H1 (cell line): ENCODE data around the gene PHLPP1. TPM values are rescaled to one million over a fixed set of nuclear protein-coding genes. Genes with fewer than 3 reads are reported as not detected.

Experiments used
- CTCF ChIA-PET: fragments of 300-600 bp; sonication (Branson Sonifier 250); formaldehyde crosslinking; loops from one replicate; lab custom pipeline; 2021; ENCODE audit not compliant: partially characterized antibody; lab: Charles Lee
- POLR2A ChIA-PET: fragments of 300-600 bp; sonication (Branson Sonifier 250); formaldehyde crosslinking; loops from one replicate; lab custom pipeline; 2021; ENCODE audit warnings: inconsistent platforms; ENCODE audit not compliant: partially characterized antibody; lab: Charles Lee
- DNase-seq, 2 experiments: peaks; one replicate each; pipeline versions ENCODE4 v3.0.0 to v3.0.0-alpha.2; 2010 to 2022; ENCODE audit warnings: low spot score in 2 of 2, low read depth in 1 of 2, mixed read lengths in 1 of 2
- FAIRE-seq: peaks from 2 replicates; lab custom pipeline; 2011; peaks lifted over from hg19 to GRCh38; lab: Jason Lieb, UNC
- H2AFZ ChIP-seq: 2 replicates; pipeline ENCODE4 v1.8.1; 2012; ENCODE audit warnings: low read length, inconsistent platforms
- H2AK5ac ChIP-seq: 2 replicates; pipeline ENCODE4 v1.6.1; 2013; ENCODE audit warnings: low read depth, low read length
- H2BK120ac ChIP-seq: replicated peaks from 2 replicates; pipeline ENCODE3; 2013; ENCODE audit warnings: low read depth, low read length, inconsistent platforms
- H2BK12ac ChIP-seq: 2 replicates; pipeline ENCODE4 v1.6.1; 2013; ENCODE audit warnings: low read depth, low read length
- H2BK15ac ChIP-seq: 2 replicates; pipeline ENCODE4 v1.6.1; 2013; ENCODE audit warnings: low read length
- H2BK20ac ChIP-seq: 2 replicates; pipeline ENCODE4 v1.6.1; 2013; ENCODE audit warnings: low read length
- H2BK5ac ChIP-seq: 2 replicates; pipeline ENCODE4 v1.6.1; 2013; ENCODE audit warnings: low read depth, low read length
- H3K14ac ChIP-seq: 2 replicates; pipeline ENCODE4 v1.6.1; 2013; ENCODE audit warnings: inconsistent platforms; ENCODE audit not compliant: insufficient read length
- H3K18ac ChIP-seq: 2 replicates; pipeline ENCODE4 v1.6.1; 2013; ENCODE audit warnings: low read length; ENCODE audit errors: extremely low read depth
- H3K23ac ChIP-seq: 2 replicates; pipeline ENCODE4 v1.6.1; 2013; ENCODE audit warnings: inconsistent platforms; ENCODE audit not compliant: insufficient read length
- H3K23me2 ChIP-seq: 2 replicates; pipeline ENCODE4 v1.6.1; 2013; ENCODE audit warnings: low read depth, low read length
- H3K27ac ChIP-seq: 2 replicates; pipeline ENCODE4 v1.6.1; 2011; ENCODE audit warnings: low read depth, low read length, inconsistent platforms
- H3K27me3 ChIP-seq, 4 experiments: replicated peaks in 1 of 4; 1 replicate in 1 of 4; 2 replicates in 3 of 4; pipeline versions ENCODE4 v1.6.1 to v1.8.1; 2011 to 2013; ENCODE audit warnings: low read length in 3 of 4, mild to moderate bottlenecking in 3 of 4, inconsistent platforms in 2 of 4, mixed read lengths in 2 of 4, moderate library complexity in 1 of 4; ENCODE audit not compliant: control insufficient read depth in 3 of 4, insufficient read depth in 3 of 4; ENCODE audit errors: extremely low read depth in 1 of 4
- H3K36me3 ChIP-seq, 4 experiments: 2 replicates each; pipeline versions ENCODE4 v1.6.1 to v1.8.1; 2011 to 2013; ENCODE audit warnings: mild to moderate bottlenecking in 4 of 4, low read length in 3 of 4, moderate library complexity in 2 of 4, control low read depth in 1 of 4, inconsistent platforms in 1 of 4; ENCODE audit not compliant: insufficient read depth in 4 of 4, control insufficient read depth in 2 of 4
- H3K4ac ChIP-seq: replicated peaks from 2 replicates; pipeline ENCODE3; 2013; ENCODE audit warnings: low read length, low read depth, mixed read lengths, inconsistent platforms; ENCODE audit not compliant: insufficient read length
- H3K4me1 ChIP-seq, 4 experiments: replicated peaks in 1 of 4; 1 replicate in 1 of 4; 2 replicates in 3 of 4; pipeline versions ENCODE4 v1.6.1 to v1.8.1; 2011 to 2013; ENCODE audit warnings: low read length in 3 of 4, inconsistent platforms in 2 of 4, mixed read lengths in 1 of 4; ENCODE audit not compliant: insufficient read depth in 4 of 4, control insufficient read depth in 3 of 4
- H3K4me2 ChIP-seq, 2 experiments: 2 replicates each; pipeline versions ENCODE4 v1.6.1 to v1.8.1; 2011 to 2013; ENCODE audit warnings: low read depth in 2 of 2, low read length in 2 of 2, control low read depth in 1 of 2, inconsistent platforms in 1 of 2, mild to moderate bottlenecking in 1 of 2; ENCODE audit not compliant: insufficient read depth in 1 of 2
- H3K4me3 ChIP-seq, 4 experiments: fragments of 200-600, 300-600 bp in 1 of 4; sonication (generic), shearing (Covaris generic), sonication (Bioruptor Twin) in 1 of 4; 2 replicates each; pipeline versions ENCODE4 v1.5.1 to v1.8.1; 2011 to 2016; ENCODE audit warnings: low read length in 4 of 4, low read depth in 3 of 4, control low read depth in 2 of 4, inconsistent platforms in 2 of 4, mild to moderate bottlenecking in 2 of 4, mixed read lengths in 1 of 4, moderate library complexity in 1 of 4; ENCODE audit not compliant: insufficient read depth in 2 of 4; ENCODE audit errors: extremely low read depth in 1 of 4
- H3K56ac ChIP-seq: replicated peaks from 2 replicates; pipeline ENCODE3; 2013; ENCODE audit warnings: low read depth, mild to moderate bottlenecking, mixed read lengths, low read length, inconsistent platforms; ENCODE audit not compliant: insufficient read length
- H3K79me1 ChIP-seq: 2 replicates; pipeline ENCODE4 v1.6.1; 2013; ENCODE audit warnings: low read depth, low read length, control low read depth
- H3K79me2 ChIP-seq, 2 experiments: 2 replicates each; pipeline versions ENCODE4 v1.6.1 to v1.8.1; 2012 to 2013; ENCODE audit warnings: low read length in 2 of 2, mild to moderate bottlenecking in 2 of 2, inconsistent platforms in 1 of 2; ENCODE audit not compliant: insufficient read depth in 2 of 2, control insufficient read depth in 1 of 2
- H3K9ac ChIP-seq, 4 experiments: replicated peaks in 1 of 4; 1 replicate in 1 of 4; 2 replicates in 3 of 4; pipeline versions ENCODE4 v1.6.1 to v1.8.1; 2011 to 2013; ENCODE audit warnings: low read depth in 3 of 4, low read length in 3 of 4, control low read depth in 2 of 4, mild to moderate bottlenecking in 2 of 4, moderate library complexity in 2 of 4, inconsistent platforms in 1 of 4; ENCODE audit errors: extremely low read depth in 1 of 4
- H3K9me3 ChIP-seq, 2 experiments: 2 replicates each; pipeline versions ENCODE4 v1.6.1 to v1.8.1; 2012 to 2013; ENCODE audit warnings: mild to moderate bottlenecking in 2 of 2, moderate library complexity in 2 of 2, control low read depth in 1 of 2, inconsistent platforms in 1 of 2, low read depth in 1 of 2, low read length in 1 of 2, mixed read lengths in 1 of 2; ENCODE audit not compliant: insufficient read depth in 2 of 2
- H4K20me1 ChIP-seq, 2 experiments: replicated peaks in 1 of 2; 2 replicates each; pipeline versions ENCODE3 to v1.8.1; 2011 to 2013; ENCODE audit warnings: inconsistent platforms in 2 of 2, low read length in 2 of 2, mild to moderate bottlenecking in 1 of 2; ENCODE audit not compliant: insufficient read depth in 2 of 2, control insufficient read depth in 1 of 2
- H4K5ac ChIP-seq: 2 replicates; pipeline ENCODE4 v1.6.1; 2013; ENCODE audit warnings: low read length, low read depth, mixed read lengths, inconsistent platforms; ENCODE audit not compliant: insufficient read length
- H4K8ac ChIP-seq: 2 replicates; pipeline ENCODE4 v1.8.0; 2013; ENCODE audit warnings: mild to moderate bottlenecking, moderate library complexity, low read length, inconsistent platforms; ENCODE audit not compliant: insufficient read depth; ENCODE audit errors: extremely low read depth
- H4K91ac ChIP-seq: replicated peaks from 2 replicates; pipeline ENCODE3; 2013; ENCODE audit warnings: low read length, mixed read lengths, inconsistent platforms; ENCODE audit not compliant: insufficient read length
- ATF3 ChIP-seq: IDR thresholded peaks from 2 replicates; pipeline ENCODE4 v1.6.1; 2011; ENCODE audit warnings: low read depth, mild to moderate bottlenecking, low read length; ENCODE audit not compliant: insufficient read depth
- CBX8 ChIP-seq: fragments of 300-800, 300-1000 bp; sonication (generic); IDR thresholded peaks from 2 replicates; pipeline ENCODE4 v1.7.1; 2016; ENCODE audit warnings: low read depth, low read length, borderline replicate concordance
- CHD2 ChIP-seq: IDR thresholded peaks from 2 replicates; pipeline ENCODE4 v1.6.1; 2012; ENCODE audit warnings: low read length, improper control_type of control experiment
- CREB1 ChIP-seq: IDR thresholded peaks from 2 replicates; pipeline ENCODE4 v1.6.1; 2012; ENCODE audit warnings: inconsistent platforms
- CTCF ChIP-seq, 3 experiments: IDR thresholded peaks; 1 replicate in 2 of 3; 2 replicates in 1 of 3; pipeline versions ENCODE4 v1.5.1 to v1.6.1; 2011; ENCODE audit warnings: low read length in 3 of 3, mild to moderate bottlenecking in 3 of 3, inconsistent platforms in 2 of 3, low read depth in 1 of 3, moderate library complexity in 1 of 3; ENCODE audit not compliant: insufficient read depth in 1 of 3; ENCODE audit errors: control extremely low read depth in 1 of 3
- EP300 ChIP-seq, 2 experiments: IDR thresholded peaks; 1 replicate in 1 of 2; 2 replicates in 1 of 2; pipeline ENCODE4 v1.6.1; 2011 to 2012; ENCODE audit warnings: low read depth in 2 of 2, low read length in 2 of 2, mild to moderate bottlenecking in 2 of 2, borderline replicate concordance in 1 of 2, inconsistent platforms in 1 of 2, moderate library complexity in 1 of 2
- HDAC2 ChIP-seq, 2 experiments: fragments of 300-600 bp in 1 of 2; sonication (generic) in 1 of 2; IDR thresholded peaks; 2 replicates each; pipeline ENCODE4 v1.6.1; 2011 to 2012; ENCODE audit warnings: low read depth in 2 of 2, low read length in 2 of 2, mild to moderate bottlenecking in 2 of 2, moderate library complexity in 2 of 2, borderline replicate concordance in 1 of 2, inconsistent platforms in 1 of 2
- HDAC6 ChIP-seq: IDR thresholded peaks from one replicate; pipeline ENCODE4 v1.7.1; 2012; ENCODE audit warnings: low read depth, mild to moderate bottlenecking, inconsistent platforms, low read length, moderate library complexity
- POLR2A ChIP-seq, 2 experiments: IDR thresholded peaks; 1 replicate in 1 of 2; 2 replicates in 1 of 2; pipeline ENCODE4 v1.6.1; 2011; ENCODE audit warnings: low read depth in 2 of 2, low read length in 2 of 2, mild to moderate bottlenecking in 2 of 2; ENCODE audit errors: control extremely low read depth in 1 of 2
- TEAD4 ChIP-seq: IDR thresholded peaks from 2 replicates; pipeline ENCODE4 v1.6.1; 2012; ENCODE audit warnings: low read depth, low read length, inconsistent platforms, mixed read lengths
- polyA plus RNA-seq, 7 experiments: library from polyadenylated mRNA; depleted of rRNA in 3 of 7; stranded (reverse) in 5 of 7; unstranded in 2 of 7; fragments of >200 nt in 5 of 7; fragments of 200-250 nt in 2 of 7; gene quantifications; 1 replicate in 5 of 7; 2 replicates in 1 of 7; 4 replicates in 1 of 7; pipeline versions ENCODE4 v1.2.1 to v1.2.3, GENCODE V29; 2011 to 2013; ENCODE audit warnings: missing spikeins in 2 of 7, mixed read lengths in 2 of 7
- total RNA-seq: library from RNA; stranded (reverse); fragmentation: NEBNext Ultra II Directional; extraction: Animal tissue kit (Norgen Biotek cat#: 25700); gene quantifications from 2 replicates; pipeline ENCODE4 v1.2.1, GENCODE V29; 2021

PHLPP1 gene
- total and polyA plus RNA-seq, 2 of the 8 experiments (the other 6 are each of a cell fraction or from before 2014, with no cell fraction given): 28.0 to 66.3 TPM

GRCh38 chr18:62938487-62938886, 223.1 kb downstream of the PHLPP1 start:
- CTCF ChIA-PET: no interaction called here
- Histone ChIP-seq H3K4me2 (no peak overlapping the region), H3K56ac (no peak overlapping the region), H3K9ac (no peak overlapping the region), H3K14ac (no peak overlapping the region), H2AK5ac (no peak overlapping the region), H3K23me2 (no peaks in the 10 kb centered on the region), H4K8ac (no peak overlapping the region), H4K5ac (no peak overlapping the region), H3K4me1 (no peaks in the 10 kb centered on the region), H4K91ac (no peak overlapping the region), H3K27me3 (no peaks in the 10 kb centered on the region), H3K23ac (no peak overlapping the region), H2BK20ac (no peak overlapping the region), H2BK120ac (no peak overlapping the region), H3K36me3 (peaks cover 0 to 16% (median 7%) of the 10 kb centered on the region in 4 experiments; a peak in 4 of 8 replicates), H2BK15ac (no peak overlapping the region), H3K18ac (no peak overlapping the region), H2BK12ac (no peak overlapping the region), H3K4ac (no peak overlapping the region), H3K9me3 (no peaks in the 10 kb centered on the region), H3K27ac (no peak overlapping the region), H3K4me3 (no peak overlapping the region), H3K79me1 (no peaks in the 10 kb centered on the region), H2BK5ac (no peak overlapping the region), H2AFZ (no peak overlapping the region), H3K79me2 (no peaks in the 10 kb centered on the region; a peak in 1 of 4 replicates), H4K20me1 (no peaks in the 10 kb centered on the region)
- POLR2A ChIA-PET: no interaction called here
- DNase-seq: no peak
- no peak for FAIRE-seq
- TF ChIP-seq POLR2A (IDR thresholded peaks at IDR 0.05; ENCODE audit: control extremely low read depth in 1 of 2, low read depth in 2 of 2, low read length in 2 of 2) (no peak), CREB1 (no peak), CTCF (IDR thresholded peaks at IDR 0.05; ENCODE audit: control extremely low read depth in 1 of 3, insufficient read depth in 1 of 3, low read depth in 1 of 3, low read length in 3 of 3) (no peak), CHD2 (no peak), CBX8 (no peak), ATF3 (no peak), HDAC2 (IDR thresholded peaks at IDR 0.05; ENCODE audit: borderline replicate concordance in 1 of 2, low read depth in 2 of 2, low read length in 2 of 2) (no peak), EP300 (IDR thresholded peaks at IDR 0.05; ENCODE audit: borderline replicate concordance in 1 of 2, low read depth in 2 of 2, low read length in 2 of 2) (no peak), HDAC6 (no peak), TEAD4 (no peak)
